IPS-20b (cell line): Measurements from ENCODE around the gene DECR2.
"Not testable (repeated sequence)": the region's sequence is repeated elsewhere in the genome, so short reads cannot be mapped to it uniquely, and the experiment has no call there.

Experiments
- H3K27ac ChIP-seq: one replicate; pipeline ENCODE4 v1.5.1; 2013; ENCODE audit warnings: low read length
- H3K27me3 ChIP-seq: 2 replicates; pipeline ENCODE4 v1.6.1; 2013; ENCODE audit warnings: mild to moderate bottlenecking, low read length, inconsistent platforms; ENCODE audit not compliant: insufficient read depth
- H3K36me3 ChIP-seq: 2 replicates; pipeline ENCODE4 v1.6.1; 2013; ENCODE audit warnings: low read depth, mild to moderate bottlenecking, inconsistent platforms, low read length, moderate library complexity; ENCODE audit not compliant: insufficient read depth
- H3K4me1 ChIP-seq: 2 replicates; pipeline ENCODE4 v1.6.1; 2013; ENCODE audit warnings: mild to moderate bottlenecking, control low read depth, inconsistent platforms, low read length, moderate library complexity; ENCODE audit not compliant: insufficient read depth
- H3K4me3 ChIP-seq: 2 replicates; pipeline ENCODE4 v1.5.1; 2013; ENCODE audit warnings: mild to moderate bottlenecking, low read length, inconsistent platforms
- H3K9ac ChIP-seq: 2 replicates; pipeline ENCODE4 v1.6.1; 2013; ENCODE audit warnings: low read depth, mild to moderate bottlenecking, inconsistent platforms, low read length, moderate library complexity
- H3K9me3 ChIP-seq: 2 replicates; pipeline ENCODE4 v1.6.1; 2013; ENCODE audit warnings: mild to moderate bottlenecking, low read depth, low read length, inconsistent platforms; ENCODE audit not compliant: insufficient read depth

Gene DECR2

DNA sequence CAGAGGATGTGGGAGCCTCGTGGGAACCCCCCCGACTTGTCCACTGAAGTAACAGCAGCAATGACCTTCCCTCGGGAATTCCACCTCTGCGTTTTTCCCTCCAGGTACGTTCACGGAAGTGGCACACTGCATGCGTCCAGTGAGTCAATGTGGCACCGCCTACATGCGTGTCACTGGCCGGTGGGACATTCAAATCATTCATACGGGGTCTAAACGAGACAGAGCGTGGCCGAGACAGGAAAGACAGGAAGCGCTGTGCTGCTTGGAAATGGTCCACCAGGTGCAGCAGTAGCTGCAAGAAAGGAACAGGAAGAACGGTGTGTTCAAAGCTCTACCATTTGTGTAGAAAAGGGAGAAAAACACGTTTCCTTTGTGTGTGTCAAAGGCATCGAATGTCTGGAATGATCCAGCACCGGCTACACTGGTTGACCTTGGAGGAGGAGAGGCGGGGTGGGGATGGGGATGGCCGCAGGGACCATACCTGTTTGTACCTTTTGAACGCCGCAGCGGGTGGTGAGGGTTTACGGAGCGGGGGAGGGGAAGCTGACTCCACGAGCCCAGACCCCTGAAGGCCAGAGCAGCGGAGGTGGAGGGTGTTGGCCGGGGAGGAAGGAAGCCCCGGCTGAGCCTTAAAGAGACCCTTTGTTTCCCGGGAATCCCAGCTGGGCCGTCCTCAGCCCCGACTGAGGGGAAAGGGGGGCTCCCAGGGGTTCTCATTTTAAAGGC is 18.2 kb upstream of the DECR2 start:
- peaks cover 15% of the 10 kb centered on the region for H3K27me3 ChIP-seq
- H3K27ac ChIP-seq, result peak overlapping the region; percentile 20
- peak overlapping the region; percentile 73; the same call in 1 of the 2 replicates for H3K9ac ChIP-seq
- peak overlapping the region; percentile 85 for H3K4me3 ChIP-seq
- H3K4me1 ChIP-seq, result peaks cover 24% of the 10 kb centered on the region
- no peaks in the 10 kb centered on the region for H3K9me3 ChIP-seq
- H3K36me3 ChIP-seq, result no peaks in the 10 kb centered on the region

DNA sequence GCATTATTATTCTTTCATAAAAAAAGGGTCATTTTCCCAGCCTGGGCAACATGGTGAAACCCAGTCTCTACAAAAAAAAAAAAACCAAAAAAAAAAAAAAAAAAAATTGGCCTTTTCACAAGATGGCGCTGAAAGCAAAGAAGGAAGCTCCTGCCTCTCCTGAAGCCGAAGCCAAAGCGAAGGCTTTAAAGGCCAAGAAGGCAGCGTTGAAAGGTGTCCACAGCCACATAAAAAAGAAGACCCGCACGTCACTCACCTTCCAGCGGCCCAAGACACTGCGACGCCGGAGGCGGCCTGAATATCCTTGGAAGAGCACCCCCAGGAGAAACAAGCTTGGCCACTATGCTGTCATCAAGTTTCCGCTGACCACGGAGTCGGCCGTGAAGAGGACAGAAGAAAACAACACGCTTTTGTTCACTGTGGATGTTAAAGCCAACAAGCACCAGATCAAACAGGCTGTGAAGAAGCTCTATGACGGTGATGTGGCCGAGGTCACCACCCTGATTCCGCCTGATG is 15.0 kb upstream of the DECR2 start:
- no peak overlapping the region for H3K27ac ChIP-seq
- H3K27me3 ChIP-seq, result peaks cover 15% of the 10 kb centered on the region
- no peak overlapping the region for H3K9ac ChIP-seq
- H3K36me3 ChIP-seq, result no peaks in the 10 kb centered on the region
- peaks cover 11% of the 10 kb centered on the region for H3K4me1 ChIP-seq
- H3K9me3 ChIP-seq, result no peaks in the 10 kb centered on the region
- H3K4me3 ChIP-seq, result no peak overlapping the region

DNA sequence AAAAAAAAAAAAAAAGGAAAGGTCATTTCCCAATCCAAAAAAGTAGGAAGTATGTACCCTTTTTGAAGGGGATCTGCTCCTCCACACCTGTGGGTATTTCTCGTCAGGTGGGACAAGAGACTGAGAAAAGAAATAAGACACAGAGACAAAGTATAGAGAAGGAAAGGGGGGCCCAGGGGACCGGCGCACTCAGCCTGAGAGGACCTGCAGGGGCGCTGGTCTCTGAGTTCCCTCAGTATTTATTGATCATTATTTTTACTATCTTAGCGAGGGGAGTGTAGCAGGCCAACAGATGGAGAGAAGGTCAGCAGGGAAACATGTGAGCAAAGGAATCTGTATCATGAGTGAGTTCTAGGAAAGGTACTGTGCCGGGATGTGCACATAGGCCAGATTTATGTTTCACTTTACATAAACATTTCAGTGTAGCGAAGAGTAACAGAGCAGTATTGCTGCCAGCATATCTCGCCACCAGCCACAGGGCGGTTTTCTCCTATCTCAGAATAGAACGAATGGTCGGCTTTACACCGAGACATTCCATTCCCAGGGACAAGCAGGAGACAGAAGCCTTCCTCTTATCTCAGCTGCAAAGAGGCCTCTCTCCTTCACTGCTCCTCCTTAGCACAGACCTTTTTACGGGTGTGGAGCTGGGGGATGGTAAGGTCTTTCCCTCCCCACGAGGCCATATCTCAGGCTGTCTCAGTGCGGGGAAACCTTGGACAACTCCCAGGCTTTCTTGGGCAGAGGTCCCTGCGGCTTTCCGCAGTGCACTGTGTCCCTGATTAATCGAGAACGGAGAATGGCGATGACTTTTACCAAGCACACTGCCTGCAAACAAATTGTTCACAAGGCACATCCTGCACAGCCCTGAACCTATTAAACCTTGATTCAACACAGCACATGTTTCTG is 13.7 kb upstream of the DECR2 start:
- not testable (repeated sequence) for H3K9ac ChIP-seq, H3K4me3 ChIP-seq, H3K27ac ChIP-seq, H3K36me3 ChIP-seq, H3K27me3 ChIP-seq, H3K9me3 ChIP-seq
- H3K4me1 ChIP-seq, result peaks cover 11% of the 10 kb centered on the region

DNA sequence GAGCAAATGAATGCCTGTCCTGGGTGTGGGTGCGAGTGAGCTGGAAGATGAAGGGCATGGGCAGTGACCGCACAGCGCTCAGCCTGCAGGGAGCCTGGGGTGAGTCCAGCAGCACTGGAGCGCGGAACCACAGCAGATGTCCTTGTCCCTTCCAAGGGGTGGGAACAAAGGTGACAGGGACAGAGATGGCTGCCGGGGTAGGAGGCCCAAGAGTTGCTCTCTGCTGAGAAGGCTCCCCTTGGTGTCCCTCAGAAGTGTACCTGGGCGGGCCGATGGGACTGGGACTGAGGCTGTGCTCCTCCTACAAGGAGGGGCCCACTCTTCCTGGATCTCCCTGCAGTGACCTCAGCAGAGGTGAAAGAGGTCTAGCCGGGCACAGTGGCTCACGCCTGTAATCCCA is 12.3 kb upstream of the DECR2 start:
- Histone ChIP-seq H3K36me3 (no peaks in the 10 kb centered on the region), H3K9ac (no peak overlapping the region), H3K4me3 (no peak overlapping the region), H3K9me3 (peaks cover 5% of the 10 kb centered on the region; the same call in 1 of the 2 replicates), H3K27ac (no peak overlapping the region), H3K27me3 (no peaks in the 10 kb centered on the region), H3K4me1 (peaks cover 2% of the 10 kb centered on the region)

DNA sequence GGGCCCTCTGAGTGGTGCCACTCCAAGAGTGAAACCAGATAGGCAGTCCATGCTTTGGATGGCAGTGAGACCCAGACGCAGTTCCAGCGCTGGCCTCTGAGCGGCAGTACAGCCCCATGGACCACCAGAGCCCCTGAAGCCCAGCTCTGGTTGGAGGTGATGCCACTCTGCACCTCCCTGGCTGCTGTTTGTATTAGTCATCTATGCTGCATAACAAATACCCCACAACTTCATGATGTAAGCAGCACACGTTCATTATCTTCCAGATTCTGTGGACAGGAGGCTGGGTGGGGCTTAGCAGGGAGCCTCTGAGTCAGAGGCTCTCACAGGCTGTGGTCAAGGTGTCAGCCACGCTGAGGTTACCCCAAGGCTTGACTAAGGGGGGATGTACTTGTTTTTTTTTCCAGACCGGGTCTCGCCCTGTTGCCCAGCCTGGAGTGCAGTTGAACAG is 9.8 kb upstream of the DECR2 start:
- no peaks in the 10 kb centered on the region for H3K27me3 ChIP-seq

DNA sequence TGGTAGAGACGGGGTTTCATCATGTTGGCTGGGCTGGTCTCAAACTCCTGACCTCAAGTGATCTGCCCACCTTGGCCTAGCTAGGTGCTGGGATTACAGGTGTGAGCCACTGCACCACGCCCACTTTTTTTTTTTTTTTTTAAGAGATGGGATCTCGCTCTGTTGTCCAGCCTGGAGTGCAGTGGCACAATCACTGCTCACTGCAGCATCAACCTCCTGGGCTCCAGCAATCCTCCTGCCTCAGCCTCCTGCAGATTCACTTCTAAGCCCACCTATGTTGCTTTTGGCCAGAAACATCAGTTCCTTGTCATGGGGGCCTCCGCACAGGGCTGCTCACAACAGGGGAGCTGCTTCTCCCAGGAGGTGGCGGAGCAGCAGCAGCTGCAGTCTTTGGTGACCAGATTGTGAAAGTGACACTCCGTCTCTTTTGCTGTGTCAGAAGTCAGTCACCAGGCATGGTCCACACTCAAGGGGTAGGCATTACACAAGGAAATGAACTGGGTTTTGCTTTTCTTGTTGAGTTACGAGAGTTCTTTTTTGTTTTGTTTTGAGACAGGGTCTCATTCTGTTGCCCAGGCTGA is 9.1 kb upstream of the DECR2 start:
- H3K4me1 ChIP-seq, result peaks cover 8% of the 10 kb centered on the region
- H3K27me3 ChIP-seq, result no peaks in the 10 kb centered on the region
- no peak overlapping the region for H3K27ac ChIP-seq
- H3K36me3 ChIP-seq, result no peaks in the 10 kb centered on the region
- H3K9ac ChIP-seq, result no peak overlapping the region
- peaks cover 5% of the 10 kb centered on the region; the same call in 1 of the 2 replicates for H3K9me3 ChIP-seq
- no peak overlapping the region for H3K4me3 ChIP-seq

More for the DNA sequence above, 9.8 kb upstream of the DECR2 start:
- Histone ChIP-seq H3K4me3 (no peak overlapping the region), H3K9me3 (peaks cover 5% of the 10 kb centered on the region; the same call in 1 of the 2 replicates), H3K4me1 (peaks cover 8% of the 10 kb centered on the region), H3K36me3 (no peaks in the 10 kb centered on the region), H3K27ac (no peak overlapping the region), H3K9ac (no peak overlapping the region)

DNA sequence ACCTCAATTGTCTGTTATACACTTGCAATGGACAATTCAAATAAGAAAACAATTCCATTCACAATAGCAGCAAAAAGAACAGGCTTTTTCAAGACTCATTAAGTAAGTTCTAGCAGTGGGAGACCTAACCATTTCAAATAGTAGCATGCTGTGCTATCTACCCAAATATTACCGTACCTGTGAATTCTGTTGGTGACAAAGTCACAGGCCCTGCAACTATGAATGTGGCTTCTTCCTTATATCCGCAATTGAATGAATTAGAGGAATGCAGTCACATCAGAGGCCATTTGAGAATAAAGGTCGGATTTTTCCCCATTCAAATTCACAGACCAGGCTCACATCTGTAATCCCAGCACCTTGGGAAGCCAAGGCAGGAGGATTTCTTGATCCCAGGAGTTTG is 5.5 kb upstream of the DECR2 start:
- H3K9ac ChIP-seq, result peak overlapping the region; percentile 75; the same call in 1 of the 2 replicates
- no peak overlapping the region for H3K27ac ChIP-seq

DNA sequence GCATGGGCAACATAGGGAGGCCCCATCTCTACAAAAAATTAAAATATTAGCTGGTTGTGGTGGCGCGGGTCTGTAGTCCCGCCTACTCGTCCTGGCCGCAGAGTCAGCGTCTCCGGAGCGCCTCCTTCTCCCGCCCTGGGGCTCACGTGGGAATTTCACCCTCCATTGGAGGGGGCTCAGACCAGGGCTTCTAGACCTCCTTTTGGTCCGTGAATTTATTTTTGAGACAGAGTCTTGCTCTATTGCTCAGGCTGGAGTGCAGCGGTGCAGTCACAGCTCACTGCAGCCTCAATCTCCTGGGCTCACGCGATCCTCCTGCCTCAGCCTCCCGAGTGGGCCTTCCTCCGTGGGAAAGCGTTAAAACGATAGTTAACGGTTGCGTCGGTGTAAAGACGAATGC is 5.1 kb upstream of the DECR2 start:
- H3K9ac ChIP-seq, result peak overlapping the region; percentile 75; the same call in 1 of the 2 replicates
- peaks cover 28% of the 10 kb centered on the region for H3K36me3 ChIP-seq
- peak overlapping the region; percentile 74 for H3K4me3 ChIP-seq
- no peak overlapping the region for H3K27ac ChIP-seq
- H3K9me3 ChIP-seq, result peaks cover 5% of the 10 kb centered on the region; the same call in 1 of the 2 replicates
- H3K4me1 ChIP-seq, result peaks cover 6% of the 10 kb centered on the region; the same call in 1 of the 2 replicates
- no peaks in the 10 kb centered on the region for H3K27me3 ChIP-seq

More for the DNA sequence above, 5.5 kb upstream of the DECR2 start:
- Histone ChIP-seq H3K36me3 (peaks cover 28% of the 10 kb centered on the region), H3K4me1 (peaks cover 6% of the 10 kb centered on the region; the same call in 1 of the 2 replicates), H3K4me3 (peak overlapping the region; percentile 74), H3K9me3 (peaks cover 5% of the 10 kb centered on the region; the same call in 1 of the 2 replicates), H3K27me3 (no peaks in the 10 kb centered on the region)

DNA sequence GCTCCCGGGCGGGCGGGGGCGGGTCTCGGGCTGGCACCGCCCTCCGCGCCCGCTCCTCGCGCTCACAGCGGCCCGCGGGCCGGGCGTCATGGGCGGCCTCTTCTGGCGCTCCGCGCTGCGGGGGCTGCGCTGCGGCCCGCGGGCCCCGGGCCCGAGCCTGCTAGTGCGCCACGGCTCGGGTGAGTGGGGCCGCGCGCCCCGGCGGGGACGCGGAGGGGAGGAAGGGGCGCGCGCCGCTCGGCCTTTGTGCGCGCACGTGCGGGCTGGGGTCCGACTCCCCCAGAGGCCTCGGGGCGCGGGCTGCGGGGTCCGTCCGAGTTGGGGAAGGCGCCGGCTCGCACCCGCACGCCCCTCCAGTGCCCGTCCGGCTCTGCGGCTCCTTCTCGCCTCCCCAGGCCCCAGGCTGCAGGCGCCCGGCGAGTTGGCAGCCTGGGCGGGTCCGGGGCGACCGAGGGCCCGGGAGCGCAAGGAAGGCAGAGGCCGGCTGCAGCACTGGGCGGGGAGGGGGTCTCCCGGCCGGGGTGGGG is 4.5 kb upstream of the DECR2 start, which contains the start of gene NME4:
NME4 (plus strand) TSS at position 65 of the 527 bp plus-strand sequence; CDS start at position 89, 24 bp downstream.
- Histone ChIP-seq H3K4me1 (peaks cover 6% of the 10 kb centered on the region; the same call in 1 of the 2 replicates), H3K9me3 (peaks cover 1% of the 10 kb centered on the region; the same call in 1 of the 2 replicates), H3K36me3 (peaks cover 28% of the 10 kb centered on the region), H3K4me3 (peak within 1 kb of the TSS; percentile 74), H3K27me3 (no peaks in the 10 kb centered on the region), H3K9ac (peak within 1 kb of the TSS; percentile 75), H3K27ac (no peak within 1 kb of the TSS)

DNA sequence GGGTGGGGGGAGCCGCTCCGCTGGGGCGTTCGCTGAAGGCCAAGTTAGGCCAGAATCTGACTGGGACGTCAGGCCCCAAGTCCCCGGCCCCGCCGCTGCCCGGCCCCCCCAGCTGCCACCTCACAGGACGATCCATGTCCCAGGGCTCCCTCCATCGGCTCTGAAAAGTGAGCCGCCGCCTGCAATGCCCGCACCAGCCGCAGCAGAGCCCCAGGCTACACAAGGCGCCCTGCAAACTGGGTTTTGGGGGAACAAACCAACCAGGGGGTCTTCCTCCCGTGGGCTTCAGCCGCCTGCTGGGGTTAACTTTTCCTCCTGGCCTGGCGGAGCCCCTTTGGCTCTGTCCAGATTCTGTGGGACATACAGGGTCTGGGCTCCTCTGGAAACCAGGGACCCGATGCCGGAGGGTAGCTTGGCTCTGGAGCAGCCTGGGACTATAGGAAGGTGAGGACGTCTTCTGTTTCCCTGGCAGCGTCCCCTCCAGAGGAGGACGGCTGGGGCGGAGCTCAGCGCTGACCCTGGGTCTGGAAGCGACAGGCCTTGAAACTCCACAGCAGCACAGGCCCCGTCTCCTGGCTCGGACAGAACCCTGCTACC is 3.9 kb upstream of the DECR2 start:
- Histone ChIP-seq H3K9me3 (no peaks in the 10 kb centered on the region), H3K27ac (no peak overlapping the region), H3K27me3 (no peaks in the 10 kb centered on the region), H3K4me1 (peaks cover 6% of the 10 kb centered on the region; the same call in 1 of the 2 replicates), H3K9ac (peak overlapping the region; percentile 48; the same call in 1 of the 2 replicates), H3K36me3 (peaks cover 28% of the 10 kb centered on the region), H3K4me3 (peak overlapping the region; percentile 60; the same call in 1 of the 2 replicates)
